Fibroblast of villous mesenchyme (primary cell): Measurements from ENCODE around the gene DTX1. TPM values are rescaled to one million over a fixed set of nuclear protein-coding genes. Genes with fewer than 3 reads are reported as not detected.
"Not testable (repeated sequence)": the region's sequence is repeated elsewhere in the genome, so short reads cannot be mapped to it uniquely, and the experiment has no call there.

ENCODE experiments used
- DNase-seq: peaks from one replicate; pipeline ENCODE4 v3.0.0-alpha.2; 2010; ENCODE audit warnings: low read depth
- H3K4me3 ChIP-seq: 2 replicates; pipeline ENCODE4 v1.5.1; 2011; ENCODE audit warnings: low read depth, mild to moderate bottlenecking, low read length
- CTCF ChIP-seq: IDR thresholded peaks from 2 replicates; pipeline ENCODE4 v1.5.1; 2012; ENCODE audit warnings: low read depth, mild to moderate bottlenecking, low read length; ENCODE audit not compliant: insufficient read depth
- total RNA-seq: library from RNA; depleted of rRNA; stranded (reverse); fragments of >200 nt; gene quantifications from 2 replicates; pipeline ENCODE4 v1.2.3, GENCODE V29; 2012

The DTX1 gene
- total RNA-seq, 1 donor: not detected

GRCh38 chr12:113113397-113113796, 56.9 kb downstream of the DTX1 start:
- no peak for TF ChIP-seq CTCF
- no peak for DNase-seq
- no peak overlapping the region for H3K4me3 ChIP-seq

GRCh38 chr12:113114447-113115178, 58.1 kb downstream of the DTX1 start:
- TF ChIP-seq CTCF: no peak
- DNase-seq: no peak
- H3K4me3 ChIP-seq: no peak overlapping the region

- DNase-seq: no peak
- no peak for TF ChIP-seq CTCF
- H3K4me3 ChIP-seq: no peak overlapping the region
Measured at GRCh38 chr12:113115455-113116126, 59.1 kb downstream of the DTX1 start.

GRCh38 chr12:113116875-113117274, 60.3 kb downstream of the DTX1 start:
- no peak for DNase-seq
- TF ChIP-seq CTCF: no peak

GRCh38 chr12:113117684-113118083, 61.2 kb downstream of the DTX1 start:
- DNase-seq, H3K4me3 ChIP-seq: not testable (repeated sequence)

More at GRCh38 chr12:113116875-113117274, 60.3 kb downstream of the DTX1 start:
- no peak overlapping the region for H3K4me3 ChIP-seq

GRCh38 chr12:113118142-113118541, 61.6 kb downstream of the DTX1 start:
- DNase-seq: no peak

More at GRCh38 chr12:113118142-113118541, 61.6 kb downstream of the DTX1 start:
- H3K4me3 ChIP-seq: no peak overlapping the region
- no peak for TF ChIP-seq CTCF
